HG03064 (cell line): ENCODE measurements around the gene OSBPL5.

Experiments used
- ATAC-seq: cut with Tn5 transposase; IDR thresholded peaks from one replicate; pipeline ENCODE4 v1.9.1; 2021; ENCODE audit warnings: low read depth; ENCODE audit not compliant: unreplicated experiment

OSBPL5 gene

DNA sequence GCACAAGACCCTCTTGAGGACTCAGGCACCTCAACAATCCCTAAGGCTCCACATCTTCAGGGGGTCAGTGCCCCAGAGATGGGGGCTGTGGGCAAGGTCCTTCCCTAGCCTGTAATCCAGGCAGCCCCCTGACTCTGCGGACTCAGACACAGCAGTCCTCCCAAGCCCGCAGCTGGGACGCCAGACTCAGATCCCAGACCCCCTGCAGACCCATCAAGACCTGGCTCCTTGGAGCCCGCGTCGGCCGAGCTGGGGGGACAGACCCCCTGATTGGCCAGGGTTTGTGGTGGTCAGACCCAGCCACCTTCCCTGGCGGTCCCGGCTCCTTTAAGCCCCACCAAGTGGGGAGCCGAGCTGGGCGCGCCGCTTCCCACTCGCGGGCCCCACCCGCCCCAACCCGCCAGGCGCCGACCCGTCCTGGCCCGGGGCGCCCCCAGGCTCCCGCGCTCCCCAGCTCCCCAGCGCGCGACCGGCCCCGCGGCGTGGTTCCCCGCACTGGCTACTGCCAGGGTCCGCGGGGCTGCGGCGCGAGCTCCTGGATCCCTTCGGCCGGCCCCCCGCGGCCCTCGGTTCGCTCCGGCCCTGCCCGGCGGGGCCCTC is 458 bp downstream of the OSBPL5 start:
- ATAC-seq = no peak

- ATAC-seq = no peak
Measured at GRCh38 chr11:3164138-3164551, 965 bp downstream of the OSBPL5 start.

DNA sequence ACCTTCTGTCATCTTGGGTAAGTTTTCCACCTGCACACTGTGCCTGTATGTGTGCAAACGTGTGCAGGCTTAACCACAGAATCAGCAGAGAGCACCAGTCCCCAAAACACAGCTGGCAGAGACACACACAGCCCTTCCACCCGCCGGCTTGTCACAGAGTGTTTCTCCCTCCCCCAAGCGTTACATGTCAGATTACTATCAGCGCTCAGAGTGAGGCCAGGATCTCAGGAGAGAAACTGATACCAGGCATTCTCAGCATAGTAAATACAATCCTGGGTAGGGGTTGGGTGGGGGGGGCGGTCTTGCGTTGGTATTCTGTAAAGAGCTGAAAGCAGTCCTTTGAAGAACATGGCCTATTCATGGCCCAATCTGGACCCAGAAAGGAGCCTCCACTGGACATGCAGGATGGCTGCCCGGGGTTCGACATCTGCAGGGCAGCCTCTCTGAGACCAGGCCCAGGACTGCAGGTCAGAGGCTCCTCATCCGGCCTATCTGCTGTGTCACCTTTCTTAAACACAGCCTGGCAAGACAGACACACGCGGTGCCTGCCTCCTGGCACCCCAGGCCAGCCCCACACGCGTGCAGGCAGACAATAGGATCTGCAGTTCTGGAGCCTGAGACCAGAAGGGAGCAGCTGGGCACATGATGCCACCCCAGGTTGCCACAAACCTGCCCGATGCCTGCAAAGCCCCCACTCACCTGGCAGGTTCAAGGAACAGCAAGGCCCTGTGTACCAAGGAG is 1.7 kb downstream of the OSBPL5 start:
- ATAC-seq = no peak

GRCh38 chr11:3162410-3163240 is 2.5 kb downstream of the OSBPL5 start:
- no peak for ATAC-seq

DNA sequence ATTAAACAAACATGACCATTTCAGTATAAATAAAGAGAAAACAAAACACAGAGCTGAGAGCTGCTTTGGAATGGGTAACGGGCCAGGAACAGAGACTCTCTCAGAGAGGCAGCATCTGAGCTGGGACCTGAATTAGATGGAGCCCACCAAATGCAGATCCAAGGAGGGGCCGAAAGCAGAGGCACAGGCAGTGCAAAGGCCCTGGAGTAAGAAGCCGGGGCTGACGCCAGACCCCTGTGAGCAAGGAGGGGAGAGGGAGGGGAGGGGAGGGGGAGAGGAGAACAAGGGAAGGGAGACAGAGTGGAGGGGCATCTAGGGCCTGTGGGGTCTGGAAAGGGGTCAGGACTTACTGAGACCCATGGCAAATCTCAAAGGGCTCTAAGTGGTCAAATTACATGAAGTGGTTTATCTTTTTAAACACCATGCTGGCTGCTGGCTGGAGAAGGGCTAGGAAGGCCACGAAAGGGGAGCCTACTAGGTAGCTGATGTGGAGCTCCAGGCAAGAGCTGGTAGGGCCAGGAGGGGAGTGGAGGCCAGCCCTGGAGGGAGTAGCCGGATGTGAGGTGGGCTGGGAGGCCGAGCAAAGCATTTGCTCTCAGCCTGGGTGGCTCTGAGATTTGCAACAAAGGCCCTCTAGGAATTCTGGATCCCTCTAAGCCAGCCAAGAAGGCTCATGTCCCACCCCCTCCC is 3.2 kb downstream of the OSBPL5 start:
- no peak for ATAC-seq

DNA sequence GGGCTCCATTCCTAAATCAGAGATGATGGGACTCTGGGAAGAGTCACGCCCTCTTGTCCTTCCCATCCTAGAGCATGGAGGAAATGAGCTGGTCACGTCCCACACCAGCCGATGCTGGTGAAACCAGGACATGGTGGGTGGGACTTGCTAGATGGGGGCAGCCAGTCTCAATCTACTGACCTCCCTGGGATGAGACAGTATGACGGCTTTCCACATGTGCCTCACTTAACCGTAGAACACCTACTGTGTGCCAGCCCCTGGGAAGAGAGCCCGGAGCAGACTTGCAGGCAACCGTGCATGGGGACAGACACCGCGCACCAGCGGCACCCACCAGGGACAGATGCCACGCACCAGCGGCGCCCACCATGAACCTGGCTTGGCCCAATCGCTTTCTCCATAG is 3.8 kb downstream of the OSBPL5 start:
- no peak for ATAC-seq

GRCh38 chr11:3160252-3161031 is 4.7 kb downstream of the OSBPL5 start:
- ATAC-seq = no peak

DNA sequence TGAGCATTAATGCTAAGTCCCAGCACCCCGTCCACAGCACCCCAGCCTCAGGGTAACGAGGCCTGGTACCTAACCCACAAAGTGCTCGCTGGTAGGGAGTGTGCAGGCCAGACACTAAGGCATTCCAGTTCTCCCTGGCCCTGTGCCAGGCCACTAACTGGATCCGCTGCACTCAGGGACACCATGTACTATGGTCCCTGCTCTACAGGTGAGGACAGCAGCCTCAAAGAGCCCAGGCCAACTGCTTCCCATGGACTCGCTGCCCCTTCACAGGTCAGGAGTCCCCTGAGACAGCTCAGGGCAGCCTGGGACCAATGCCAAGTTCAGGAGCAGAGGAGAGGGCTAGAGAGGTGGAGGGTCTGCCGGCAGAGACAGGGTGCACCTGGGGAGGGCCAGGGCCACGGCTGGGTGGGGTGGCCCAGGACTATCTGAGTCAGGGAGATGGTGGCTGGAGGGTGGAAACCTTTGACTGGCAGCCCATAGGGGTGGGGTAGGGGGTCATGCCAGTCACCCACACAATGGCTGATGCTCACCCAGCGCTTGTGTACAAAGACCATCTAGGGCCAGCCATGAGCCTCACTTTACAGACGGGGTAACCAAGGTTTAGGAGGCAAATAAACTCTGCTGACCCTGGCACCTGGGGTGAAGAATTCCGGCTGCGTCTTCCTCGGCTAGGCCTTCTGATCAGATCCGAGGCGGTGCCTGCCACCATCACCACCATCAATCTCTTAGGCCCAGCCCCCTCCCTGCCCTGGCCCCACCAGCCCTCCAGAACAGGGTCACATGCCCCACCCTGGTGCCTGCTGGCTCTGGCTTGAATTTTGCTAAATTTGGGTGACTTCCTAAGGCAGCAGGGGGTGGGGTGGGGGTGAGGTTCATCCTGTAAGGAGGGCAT is 5.6 kb downstream of the OSBPL5 start:
- ATAC-seq = no peak

DNA sequence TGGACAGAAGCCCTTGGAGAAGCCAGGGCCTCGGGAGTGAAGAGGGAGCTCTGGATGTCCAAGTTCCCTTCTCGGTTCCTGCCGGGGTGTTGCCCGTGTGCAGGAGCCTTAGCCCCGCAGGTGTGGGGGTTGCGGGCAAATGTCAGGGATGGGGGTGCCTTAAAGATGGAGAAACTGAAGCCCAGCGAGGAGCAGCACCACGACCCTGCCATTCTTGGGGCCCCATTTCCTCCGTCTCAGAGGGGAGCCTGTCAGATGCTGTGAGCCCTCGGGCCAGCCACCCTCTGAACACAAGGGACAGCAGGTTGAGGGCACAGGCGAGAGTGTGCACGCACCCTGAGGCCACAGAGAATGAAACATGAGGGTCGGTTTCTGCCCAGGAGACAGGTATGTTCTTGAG is 6.3 kb downstream of the OSBPL5 start:
- no peak for ATAC-seq

DNA sequence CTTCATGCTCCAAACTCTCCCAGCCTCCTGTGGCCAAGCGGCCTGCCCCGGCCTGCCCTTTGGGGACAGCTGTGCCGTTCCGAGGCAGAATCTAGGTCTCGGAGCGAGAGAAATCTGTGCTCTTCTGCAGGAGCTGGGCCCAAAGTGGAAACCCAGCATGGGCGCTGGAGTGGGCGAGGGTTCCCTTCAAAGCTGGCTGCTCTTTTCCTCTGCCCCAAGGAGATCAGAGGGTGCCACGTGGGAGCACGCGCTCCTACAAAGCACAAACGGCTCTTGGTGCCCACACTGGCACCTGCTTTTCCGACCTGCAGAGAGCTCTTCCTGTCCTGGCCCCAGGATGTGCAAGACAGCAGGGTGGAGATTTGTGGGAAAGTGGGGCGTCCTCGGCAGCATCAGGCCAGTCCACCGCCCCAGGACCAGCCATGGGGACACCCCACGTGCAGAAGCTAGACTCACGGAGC is 6.9 kb downstream of the OSBPL5 start:
- no peak for ATAC-seq

- no peak for ATAC-seq
Measured at GRCh38 chr11:3157381-3158130, 7.6 kb downstream of the OSBPL5 start.

- no peak for ATAC-seq
Measured at GRCh38 chr11:3156661-3157311, 8.3 kb downstream of the OSBPL5 start.

GRCh38 chr11:3156282-3156660 is 8.8 kb downstream of the OSBPL5 start:
- ATAC-seq = no peak

- ATAC-seq = no peak
Measured at GRCh38 chr11:3155691-3156258, 9.3 kb downstream of the OSBPL5 start.

GRCh38 chr11:3155216-3155615 is 9.9 kb downstream of the OSBPL5 start:
- no peak for ATAC-seq

DNA sequence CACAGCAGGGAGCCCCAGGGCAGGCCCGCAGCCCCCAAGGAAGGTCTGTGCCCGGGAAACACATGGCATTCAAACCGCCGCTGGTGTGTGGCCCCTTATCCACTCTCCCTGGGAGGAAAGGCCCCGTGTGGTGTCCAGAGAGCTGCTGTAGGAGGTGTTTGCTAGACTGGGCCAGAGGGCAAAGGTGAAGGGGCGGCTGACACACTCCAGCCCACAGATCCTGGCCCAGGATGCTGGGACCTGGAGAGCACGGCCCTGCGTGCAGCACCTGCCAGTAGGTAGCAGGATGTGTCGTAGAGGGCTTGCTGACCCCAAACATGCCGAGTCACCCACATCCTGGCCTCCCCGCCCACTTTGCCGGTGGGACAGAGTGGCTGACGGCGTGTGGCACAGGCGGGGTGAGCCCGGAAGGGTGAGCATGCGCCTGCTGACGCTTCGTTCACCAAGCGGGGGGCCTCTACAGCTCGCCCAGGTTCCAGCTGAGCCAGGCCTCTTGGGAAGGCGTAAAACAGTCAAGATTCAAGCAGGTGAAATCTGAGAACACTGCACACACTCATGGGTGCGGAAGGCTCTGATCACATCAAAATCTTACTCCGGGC is 11.0 kb downstream of the OSBPL5 start:
- no peak for ATAC-seq

DNA sequence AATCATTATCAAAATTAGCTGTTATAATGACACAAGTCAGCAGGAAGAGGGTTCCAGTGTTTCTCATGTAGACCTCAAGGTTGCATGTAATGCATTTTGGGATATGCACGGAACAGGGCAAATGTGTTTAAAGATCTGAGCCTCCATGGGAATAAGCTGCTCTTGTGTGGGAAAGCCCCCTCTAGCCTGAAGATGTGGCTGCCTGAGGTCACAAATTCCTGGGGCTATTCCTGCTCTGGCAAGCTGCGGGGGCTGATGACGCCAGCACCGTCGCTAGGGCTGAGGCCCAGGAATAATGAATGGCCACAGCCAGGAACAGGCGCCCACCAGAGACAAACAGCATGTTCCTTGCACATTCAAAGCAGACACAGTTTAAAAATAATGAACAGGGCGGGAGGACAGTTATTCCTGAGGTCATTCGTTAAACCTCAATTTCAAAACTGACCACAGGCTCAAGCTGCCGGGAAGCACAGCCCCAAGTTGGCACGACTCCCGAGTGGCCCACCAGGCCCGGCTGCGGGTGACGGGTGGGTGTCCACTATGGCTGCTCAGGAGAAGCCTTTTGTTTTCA is 11.7 kb downstream of the OSBPL5 start:
- ATAC-seq = no peak
